Neuronal stem cell (in vitro differentiated cells): ENCODE measurements around the gene LPCAT4.

Experiments
- DNase-seq: peaks from one replicate; pipeline ENCODE4 v3.0.0-alpha.2; 2013; ENCODE audit warnings: low spot score
- H2AFZ ChIP-seq: one replicate; pipeline ENCODE4 v1.6.1; 2013; ENCODE audit warnings: mild to moderate bottlenecking, low read length, inconsistent platforms
- H2AK5ac ChIP-seq: 2 replicates; pipeline ENCODE4 v1.6.1; 2013; ENCODE audit warnings: low read depth, mild to moderate bottlenecking, inconsistent platforms, low read length, moderate library complexity, mixed read lengths
- H2BK120ac ChIP-seq: 2 replicates; pipeline ENCODE4 v1.6.1; 2013; ENCODE audit warnings: low read depth, mild to moderate bottlenecking, inconsistent platforms, low read length, moderate library complexity, mixed read lengths
- H2BK12ac ChIP-seq: one replicate; pipeline ENCODE4 v1.6.1; 2013; ENCODE audit warnings: low read length, inconsistent platforms
- H2BK15ac ChIP-seq: 2 replicates; pipeline ENCODE4 v1.6.1; 2013; ENCODE audit warnings: mild to moderate bottlenecking, low read length, inconsistent platforms, mixed read lengths
- H2BK5ac ChIP-seq: one replicate; pipeline ENCODE4 v1.6.1; 2013; ENCODE audit warnings: inconsistent platforms, mild to moderate bottlenecking, low read length, moderate library complexity
- H3K14ac ChIP-seq: one replicate; pipeline ENCODE4 v1.6.1; 2013; ENCODE audit warnings: low read length, inconsistent platforms
- H3K18ac ChIP-seq: 2 replicates; pipeline ENCODE4 v1.6.1; 2013; ENCODE audit warnings: low read length, inconsistent platforms
- H3K23ac ChIP-seq: 2 replicates; pipeline ENCODE4 v1.6.1; 2013; ENCODE audit warnings: low read depth, mild to moderate bottlenecking, mixed read lengths, low read length, inconsistent platforms; ENCODE audit not compliant: poor library complexity
- H3K27ac ChIP-seq: replicated peaks from 3 replicates; pipeline ENCODE4 v1.5.1; 2013; ENCODE audit warnings: low read length, inconsistent platforms
- H3K27me3 ChIP-seq, 3 experiments: 2 replicates each; pipeline ENCODE4 v1.6.1; 2013; ENCODE audit warnings: low read length in 3 of 3, mild to moderate bottlenecking in 2 of 3, inconsistent platforms in 1 of 3, low read depth in 1 of 3, mixed read lengths in 1 of 3, moderate library complexity in 1 of 3; ENCODE audit not compliant: control insufficient read depth in 3 of 3, insufficient read depth in 3 of 3
- H3K36me3 ChIP-seq, 2 donors: replicated peaks in 1 of 2; 2 replicates each; pipeline ENCODE4 v1.6.1; 2013; ENCODE audit warnings: low read length in 2 of 2; ENCODE audit not compliant: control insufficient read depth in 2 of 2, insufficient read depth in 2 of 2
- H3K4ac ChIP-seq: 2 replicates; pipeline ENCODE4 v1.6.1; 2013; ENCODE audit warnings: inconsistent platforms, mild to moderate bottlenecking, low read length, moderate library complexity
- H3K4me1 ChIP-seq, 2 donors: 1 replicate in 1 of 2; 2 replicates in 1 of 2; pipeline ENCODE4 v1.6.1; 2013; ENCODE audit warnings: low read length in 2 of 2, low read depth in 1 of 2; ENCODE audit not compliant: control insufficient read depth in 2 of 2, insufficient read depth in 1 of 2
- H3K4me2 ChIP-seq: one replicate; pipeline ENCODE4 v1.6.1; 2013; ENCODE audit warnings: mild to moderate bottlenecking, low read length, inconsistent platforms; ENCODE audit not compliant: insufficient read depth, poor library complexity, severe bottlenecking
- H3K4me3 ChIP-seq, 2 donors: 2 replicates each; pipeline ENCODE4 v1.5.1; 2013; ENCODE audit warnings: low read length in 2 of 2, mild to moderate bottlenecking in 2 of 2, inconsistent platforms in 1 of 2, moderate library complexity in 1 of 2
- H3K79me1 ChIP-seq: one replicate; pipeline ENCODE4 v1.6.1; 2013; ENCODE audit warnings: low read depth, mild to moderate bottlenecking, inconsistent platforms, low read length, moderate library complexity
- H3K9ac ChIP-seq: one replicate; pipeline ENCODE4 v1.6.1; 2013; ENCODE audit warnings: mild to moderate bottlenecking, low read depth, low read length, inconsistent platforms; ENCODE audit not compliant: poor library complexity
- H3K9me3 ChIP-seq, 2 donors: replicated peaks in 1 of 2; 2 replicates each; pipeline versions ENCODE3 to v1.6.1; 2013; ENCODE audit warnings: low read length in 2 of 2, mild to moderate bottlenecking in 2 of 2, inconsistent platforms in 1 of 2, low read depth in 1 of 2, mixed read lengths in 1 of 2, moderate library complexity in 1 of 2; ENCODE audit not compliant: control insufficient read depth in 2 of 2, insufficient read depth in 1 of 2
- H4K8ac ChIP-seq: one replicate; pipeline ENCODE4 v1.6.1; 2013; ENCODE audit warnings: low read depth, mild to moderate bottlenecking, inconsistent platforms, low read length, moderate library complexity
- H4K91ac ChIP-seq: one replicate; pipeline ENCODE4 v1.6.1; 2013; ENCODE audit warnings: low read length, low read depth, mild to moderate bottlenecking, inconsistent platforms; ENCODE audit not compliant: poor library complexity
- WGBS, 2 donors: extraction: QIAGEN DNeasy Blood & Tissue Kit; methylation state at CpG; one replicate each; pipeline ENCODE4 v1.1.7; 2013; ENCODE audit warnings: missing lambda C conversion rate in 2 of 2, mixed read lengths in 1 of 2; ENCODE audit not compliant: insufficient read length in 2 of 2, insufficient replicate concordance in 1 of 2; ENCODE audit errors: extremely low coverage in 2 of 2; 5-methylcytosine and 5-hydroxymethylcytosine counted together

LPCAT4 gene

GRCh38 chr15:34337557-34338306 is 29.3 kb downstream of the LPCAT4 start, which contains the start of gene SLC12A6:
Gene SLC12A6 (minus strand): TSS chr15:34337781. CDS start chr15:34336680, 1,101 bp downstream.
- Histone ChIP-seq H2BK120ac (no peak within 1 kb of the TSS), H2AFZ (peak within 1 kb of the TSS; percentile 93), H3K4me3 (peak within 1 kb of the TSS; percentile 72 to 97), H4K91ac (no peak within 1 kb of the TSS), H3K4ac (no peak within 1 kb of the TSS), H3K27ac (peak within 1 kb of the TSS; percentile 86), H2BK15ac (peak within 1 kb of the TSS; percentile 92), H3K36me3 (peaks cover 0 to 34% of the 10 kb centered on the region in 2 donors), H3K4me1 (peaks cover 4 to 8% of the 10 kb centered on the region in 2 donors), H3K23ac (peak within 1 kb of the TSS; percentile 95), H3K9me3 (peaks cover 3 to 5% of the 10 kb centered on the region in 2 donors), H2AK5ac (peak within 1 kb of the TSS; percentile 53), H4K8ac (peak within 1 kb of the TSS; percentile 65), H3K18ac (peak within 1 kb of the TSS; percentile 96), H2BK12ac (peak within 1 kb of the TSS; percentile 41), H3K79me1 (peaks cover 3% of the 10 kb centered on the region), H3K14ac (peak within 1 kb of the TSS; percentile 97), H3K27me3 (no peaks in the 10 kb centered on the region), H2BK5ac (peak within 1 kb of the TSS; percentile 90), H3K4me2 (peak within 1 kb of the TSS; percentile 77), H3K9ac (peak within 1 kb of the TSS; percentile 94)
- DNase-seq, result peak; percentile 89
- WGBS, 2 donors, result no CpG with 5 or more reads among the region's 78 CpGs

- H3K4me2 ChIP-seq, result peak overlapping the region; percentile 77
- no peak overlapping the region for H3K4ac ChIP-seq
- H3K9me3 ChIP-seq, result peaks cover 3 to 5% of the 10 kb centered on the region in 2 donors
- WGBS, 2 donors, result no CpG with 5 or more reads among the region's 26 CpGs
- peak overlapping the region; percentile 53 for H2AK5ac ChIP-seq
- peaks cover 0 to 34% of the 10 kb centered on the region in 2 donors for H3K36me3 ChIP-seq
- H4K91ac ChIP-seq, result no peak overlapping the region
- peak overlapping the region; percentile 90 for H2BK5ac ChIP-seq
- H2BK120ac ChIP-seq, result no peak overlapping the region
- peak overlapping the region; percentile 41 for H2BK12ac ChIP-seq
- peaks cover 4 to 8% of the 10 kb centered on the region in 2 donors for H3K4me1 ChIP-seq
- H3K9ac ChIP-seq, result peak overlapping the region; percentile 94
- no peaks in the 10 kb centered on the region for H3K27me3 ChIP-seq
- H2BK15ac ChIP-seq, result peak overlapping the region; percentile 92
- H3K14ac ChIP-seq, result peak overlapping the region; percentile 89
- peak overlapping the region; percentile 96 for H3K18ac ChIP-seq
- H3K23ac ChIP-seq, result peak overlapping the region; percentile 95
- H3K4me3 ChIP-seq, result peak overlapping the region; percentile 72 to 97
- peak overlapping the region; percentile 65 for H4K8ac ChIP-seq
- H3K79me1 ChIP-seq, result peaks cover 3% of the 10 kb centered on the region
- H2AFZ ChIP-seq, result peak overlapping the region; percentile 93
- DNase-seq, result no peak
- H3K27ac ChIP-seq, result peak overlapping the region; percentile 36
These were observed 29.9 kb downstream of the LPCAT4 start for GRCh38 chr15:34336991-34337556.

GRCh38 chr15:34336231-34336990 is 30.6 kb downstream of the LPCAT4 start:
- H3K36me3 ChIP-seq, result peaks cover 0 to 28% of the 10 kb centered on the region in 2 donors
- H3K4me2 ChIP-seq, result peak overlapping the region; percentile 77
- no peaks in the 10 kb centered on the region for H3K79me1 ChIP-seq
- no peak overlapping the region for H3K4ac ChIP-seq
- peak overlapping the region; percentile 53 for H2AK5ac ChIP-seq
- H2BK15ac ChIP-seq, result no peak overlapping the region
- peak overlapping the region in 1 of 2 donors; percentile 72 for H3K4me3 ChIP-seq
- WGBS, 2 donors, result no CpG with 5 or more reads among the region's 16 CpGs
- H3K9ac ChIP-seq, result no peak overlapping the region
- peaks cover 2 to 3% of the 10 kb centered on the region in 2 donors for H3K9me3 ChIP-seq
- H2BK120ac ChIP-seq, result no peak overlapping the region
- H3K18ac ChIP-seq, result no peak overlapping the region
- no peak overlapping the region for H3K14ac ChIP-seq
- H3K27ac ChIP-seq, result no peak overlapping the region
- no peaks in the 10 kb centered on the region for H3K27me3 ChIP-seq
- peak overlapping the region; percentile 93 for H2AFZ ChIP-seq
- DNase-seq, result no peak
- no peak overlapping the region for H3K23ac ChIP-seq
- no peak overlapping the region for H4K91ac ChIP-seq
- no peak overlapping the region for H2BK5ac ChIP-seq
- H3K4me1 ChIP-seq, result peaks cover 4 to 5% of the 10 kb centered on the region in 2 donors
- H2BK12ac ChIP-seq, result no peak overlapping the region
- H4K8ac ChIP-seq, result no peak overlapping the region
